Activated T-helper 2 cell treated with anti-CD3 and anti-CD28 coated beads, Interferon-gamma antibody, Interleukin-2, Interleukin-4, amounts not matched to agents 10 μg/mL and 5 μg/mL and 100 μg/mL, durations not matched to agents 14 hours and 24 hours and 36 hours (primary cell): ENCODE results near the gene CMTM3. TPM values are rescaled to one million over a fixed set of nuclear protein-coding genes. Genes with fewer than 3 reads are reported as not detected.
A peak's percentile ranks its signal among the peaks of the same experiment; 100 is the strongest.

ENCODE experiments used
- DNase-seq: peaks from one replicate; pipeline ENCODE4 v3.0.0; 2021; ENCODE audit warnings: low spot score
- H3K27ac Mint-ChIP-seq: one replicate; pipeline ENCODE4 v1.8.0; 2021; ENCODE audit warnings: mixed read lengths
- H3K27me3 Mint-ChIP-seq: one replicate; pipeline ENCODE4 v1.8.0; 2021; ENCODE audit warnings: low read depth, mixed read lengths
- H3K36me3 Mint-ChIP-seq: one replicate; pipeline ENCODE4 v1.8.0; 2021; ENCODE audit warnings: low read depth, mixed read lengths
- H3K4me1 Mint-ChIP-seq: one replicate; pipeline ENCODE4 v1.8.0; 2021; ENCODE audit warnings: low read depth, mixed read lengths
- H3K4me3 Mint-ChIP-seq: one replicate; pipeline ENCODE4 v1.8.0; 2021; ENCODE audit warnings: low read depth, mild to moderate bottlenecking, moderate library complexity, mixed read lengths
- H3K9me3 Mint-ChIP-seq: one replicate; pipeline ENCODE4 v1.8.0; 2021; ENCODE audit warnings: mixed read lengths
- intact Hi-C: fragments of 100-400 bp; cut with micrococcal nuclease; formaldehyde crosslinking; loops from one replicate; pipeline ENCODE4 v1.15.1; 2023
- total RNA-seq: library from RNA; stranded (reverse); gene quantifications from 2 replicates; pipeline ENCODE4 v1.2.3, GENCODE V29; 2022

Gene CMTM3
- total RNA-seq, 1 donor from 2014 or later: 96.4 TPM

- DNase-seq: no peak
- no peak overlapping the region for H3K4me3 Mint-ChIP-seq
- peaks cover 5% of the 10 kb centered on the region for H3K27me3 Mint-ChIP-seq
- no peak overlapping the region for H3K27ac Mint-ChIP-seq
- intact Hi-C loops: no loop called here
- no peaks in the 10 kb centered on the region for H3K4me1 Mint-ChIP-seq
- H3K9me3 Mint-ChIP-seq: no peaks in the 10 kb centered on the region
- no peaks in the 10 kb centered on the region for H3K36me3 Mint-ChIP-seq
Observed at GRCh38 chr16:66635406-66635805, 30.9 kb downstream of the CMTM3 start.

GRCh38 chr16:66636199-66636598 is 31.7 kb downstream of the CMTM3 start:
- Mint-ChIP-seq H3K4me3 (no peak overlapping the region), H3K27ac (no peak overlapping the region), H3K4me1 (no peaks in the 10 kb centered on the region), H3K36me3 (no peaks in the 10 kb centered on the region), H3K9me3 (no peaks in the 10 kb centered on the region), H3K27me3 (peaks cover 11% of the 10 kb centered on the region)
- no peak for DNase-seq
- intact Hi-C loops: no loop called here

- DNase-seq: no peak
- H3K4me1 Mint-ChIP-seq: no peaks in the 10 kb centered on the region
- H3K36me3 Mint-ChIP-seq: no peaks in the 10 kb centered on the region
- no peak overlapping the region for H3K4me3 Mint-ChIP-seq
- no peaks in the 10 kb centered on the region for H3K9me3 Mint-ChIP-seq
- intact Hi-C loops: no loop called here
- no peak overlapping the region for H3K27ac Mint-ChIP-seq
- H3K27me3 Mint-ChIP-seq: peaks cover 15% of the 10 kb centered on the region
Observed at GRCh38 chr16:66637806-66638205, 33.3 kb downstream of the CMTM3 start.

- no peak overlapping the region for H3K4me3 Mint-ChIP-seq
- no peaks in the 10 kb centered on the region for H3K9me3 Mint-ChIP-seq
- no peak overlapping the region for H3K27ac Mint-ChIP-seq
- peaks cover 15% of the 10 kb centered on the region for H3K27me3 Mint-ChIP-seq
- DNase-seq: no peak
- no peaks in the 10 kb centered on the region for H3K36me3 Mint-ChIP-seq
- no peaks in the 10 kb centered on the region for H3K4me1 Mint-ChIP-seq
- intact Hi-C loops: no loop called here
Observed at GRCh38 chr16:66639091-66639885, 34.8 kb downstream of the CMTM3 start.

GRCh38 chr16:66640724-66641314 is 36.3 kb downstream of the CMTM3 start:
- intact Hi-C loops: no loop called here
- DNase-seq: no peak
- no peaks in the 10 kb centered on the region for H3K36me3 Mint-ChIP-seq
- H3K4me3 Mint-ChIP-seq: no peak overlapping the region
- H3K4me1 Mint-ChIP-seq: no peaks in the 10 kb centered on the region
- H3K27ac Mint-ChIP-seq: no peak overlapping the region
- H3K9me3 Mint-ChIP-seq: no peaks in the 10 kb centered on the region
- peaks cover 15% of the 10 kb centered on the region for H3K27me3 Mint-ChIP-seq

- Mint-ChIP-seq H3K4me1 (no peaks in the 10 kb centered on the region), H3K9me3 (no peaks in the 10 kb centered on the region), H3K27ac (no peak overlapping the region), H3K36me3 (no peaks in the 10 kb centered on the region), H3K4me3 (no peak overlapping the region), H3K27me3 (peaks cover 15% of the 10 kb centered on the region)
- DNase-seq: no peak
- intact Hi-C loops: no loop called here
Observed at GRCh38 chr16:66641387-66641786, 36.9 kb downstream of the CMTM3 start.

GRCh38 chr16:66647866-66648265 is 43.4 kb downstream of the CMTM3 start:
- no peak overlapping the region for H3K27ac Mint-ChIP-seq
- intact Hi-C loops: no loop called here
- H3K4me3 Mint-ChIP-seq: no peak overlapping the region
- DNase-seq: no peak
- no peaks in the 10 kb centered on the region for H3K9me3 Mint-ChIP-seq
- H3K27me3 Mint-ChIP-seq: peaks cover 4% of the 10 kb centered on the region
- no peaks in the 10 kb centered on the region for H3K36me3 Mint-ChIP-seq
- H3K4me1 Mint-ChIP-seq: peaks cover 10% of the 10 kb centered on the region

- no peak overlapping the region for H3K4me3 Mint-ChIP-seq
- H3K4me1 Mint-ChIP-seq: peaks cover 13% of the 10 kb centered on the region
- H3K36me3 Mint-ChIP-seq: no peaks in the 10 kb centered on the region
- H3K27me3 Mint-ChIP-seq: peaks cover 4% of the 10 kb centered on the region
- intact Hi-C loops: no loop called here
- H3K27ac Mint-ChIP-seq: no peak overlapping the region
- DNase-seq: no peak
- H3K9me3 Mint-ChIP-seq: no peaks in the 10 kb centered on the region
Observed at GRCh38 chr16:66649167-66649566, 44.7 kb downstream of the CMTM3 start.

- no peak for DNase-seq
- H3K9me3 Mint-ChIP-seq: no peaks in the 10 kb centered on the region
- H3K4me1 Mint-ChIP-seq: peaks cover 13% of the 10 kb centered on the region
- peaks cover 4% of the 10 kb centered on the region for H3K27me3 Mint-ChIP-seq
- no peak overlapping the region for H3K27ac Mint-ChIP-seq
- no peak overlapping the region for H3K4me3 Mint-ChIP-seq
- intact Hi-C loops: no loop called here
- H3K36me3 Mint-ChIP-seq: no peaks in the 10 kb centered on the region
Observed at GRCh38 chr16:66649636-66650205, 45.2 kb downstream of the CMTM3 start.

GRCh38 chr16:66650707-66651473 is 46.4 kb downstream of the CMTM3 start:
- intact Hi-C loops: no loop called here
- DNase-seq: peak; percentile 73
- no peaks in the 10 kb centered on the region for H3K36me3 Mint-ChIP-seq
- no peak overlapping the region for H3K27ac Mint-ChIP-seq
- peaks cover 13% of the 10 kb centered on the region for H3K4me1 Mint-ChIP-seq
- H3K9me3 Mint-ChIP-seq: no peaks in the 10 kb centered on the region
- H3K27me3 Mint-ChIP-seq: peaks cover 4% of the 10 kb centered on the region
- no peak overlapping the region for H3K4me3 Mint-ChIP-seq

GRCh38 chr16:66651474-66651765 is 46.9 kb downstream of the CMTM3 start:
- Mint-ChIP-seq H3K36me3 (no peaks in the 10 kb centered on the region), H3K4me3 (no peak overlapping the region), H3K27me3 (peaks cover 7% of the 10 kb centered on the region), H3K27ac (no peak overlapping the region), H3K9me3 (no peaks in the 10 kb centered on the region), H3K4me1 (peaks cover 13% of the 10 kb centered on the region)
- DNase-seq: no peak
- intact Hi-C loops: no loop called here

GRCh38 chr16:66651965-66652364 is 47.5 kb downstream of the CMTM3 start:
- peaks cover 12% of the 10 kb centered on the region for H3K27me3 Mint-ChIP-seq
- H3K4me3 Mint-ChIP-seq: no peak overlapping the region
- no peak overlapping the region for H3K27ac Mint-ChIP-seq
- H3K4me1 Mint-ChIP-seq: peaks cover 17% of the 10 kb centered on the region
- no peaks in the 10 kb centered on the region for H3K36me3 Mint-ChIP-seq
- DNase-seq: no peak
- H3K9me3 Mint-ChIP-seq: no peaks in the 10 kb centered on the region
- intact Hi-C loops: no loop called here
